Pons (tissue), 1 donor: Measurements from ENCODE around the gene KRT3.
"Not testable (repeated sequence)": the region's sequence is repeated elsewhere in the genome, so short reads cannot be mapped to it uniquely, and the experiment has no call there.

Experiments used
- DNase-seq: peaks from one replicate; pipeline ENCODE4 v3.0.0-alpha.2; 2016; ENCODE audit warnings: low spot score

KRT3 gene

DNA sequence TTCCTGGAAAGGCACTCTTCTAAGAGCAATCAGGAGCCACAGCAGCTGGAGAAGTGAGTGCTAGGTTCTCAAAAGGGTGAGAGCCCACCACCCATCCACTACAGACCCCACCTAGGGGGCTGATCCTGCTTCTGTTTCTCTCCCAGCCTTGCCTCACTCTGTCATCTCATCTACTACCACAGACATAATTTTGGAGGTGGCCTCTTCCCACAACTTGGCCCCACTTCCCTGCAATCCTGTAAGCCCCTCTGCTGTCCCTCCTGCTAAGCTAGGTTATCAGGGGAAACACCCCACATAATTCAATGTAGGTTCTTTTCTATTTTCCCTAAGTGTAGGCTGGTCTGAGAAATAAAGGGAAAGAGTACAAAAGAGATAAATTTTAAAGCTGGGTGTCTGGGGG, 35.3 kb downstream of the KRT3 start:
- no peak for DNase-seq

DNA sequence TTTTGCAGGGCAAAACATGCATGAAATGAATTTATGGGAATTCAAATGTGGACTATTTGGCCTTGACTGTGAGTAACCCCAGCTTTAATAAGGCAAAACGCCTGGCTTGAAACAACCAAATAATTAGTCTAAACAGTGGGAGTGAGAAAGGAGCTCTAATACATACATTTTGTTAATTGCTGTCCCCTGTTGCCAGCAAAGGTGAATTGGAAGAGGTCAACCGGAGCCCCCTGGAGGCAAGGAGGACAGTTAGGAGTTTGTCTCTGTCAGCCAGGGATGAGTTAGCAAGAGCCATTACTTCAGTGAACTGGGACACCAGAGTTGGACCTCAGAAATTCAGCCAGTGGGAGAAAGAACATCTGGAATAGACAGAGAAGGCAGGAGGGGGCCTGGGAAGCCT, 36.2 kb downstream of the KRT3 start:
- no peak for DNase-seq

DNA sequence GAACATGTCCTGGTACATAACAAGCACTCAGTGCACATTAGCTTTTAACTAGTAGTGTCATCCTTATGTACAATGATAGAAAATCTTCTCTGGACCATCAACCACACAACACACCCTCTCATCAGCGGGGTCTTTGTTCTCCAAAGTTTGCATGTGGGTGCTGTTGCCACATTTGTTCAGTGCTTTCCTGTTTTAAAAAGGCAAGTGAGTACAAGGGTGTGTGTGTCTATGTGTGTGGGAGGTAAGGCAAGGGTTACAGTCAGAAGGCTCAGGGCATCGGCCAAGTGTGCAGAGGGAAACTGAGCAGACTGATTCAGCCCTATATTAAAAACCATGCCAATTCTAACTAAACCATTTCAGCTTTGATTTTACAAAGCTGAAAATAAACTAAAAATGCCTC, 36.7 kb downstream of the KRT3 start:
- DNase-seq = no peak

DNA sequence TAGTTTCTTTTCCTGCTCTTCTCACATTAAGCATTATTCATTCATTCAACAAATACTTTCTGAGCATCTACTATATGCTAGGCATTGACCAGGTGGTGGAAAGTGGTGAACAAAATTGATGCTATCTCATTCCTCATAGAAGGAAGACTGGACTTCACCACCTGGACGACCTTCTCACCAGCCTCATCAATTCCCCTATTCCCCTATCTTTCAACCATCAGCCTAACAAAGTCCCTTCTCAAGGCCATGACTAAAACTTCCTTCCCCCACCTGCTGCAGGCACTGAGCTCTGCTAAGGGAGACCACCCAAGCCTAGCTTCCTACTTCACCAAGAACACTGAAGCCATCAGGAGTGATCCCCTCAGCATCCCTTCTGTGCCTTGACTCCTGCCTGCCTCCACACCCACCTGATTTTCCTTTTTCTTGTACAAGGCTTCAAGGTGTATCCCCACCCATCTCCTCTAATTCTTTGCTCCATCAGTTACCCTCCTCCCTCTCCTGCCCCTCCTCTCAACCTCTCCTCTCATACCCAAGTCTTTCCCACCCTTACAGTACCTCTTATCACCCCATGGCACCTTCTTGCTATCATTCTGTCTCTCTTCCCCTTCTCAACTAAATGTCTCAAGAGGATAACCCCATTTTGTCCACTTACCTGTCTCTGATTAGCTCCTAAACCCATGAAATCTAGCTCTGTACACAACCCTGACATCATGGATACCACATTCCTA, 38.3 kb downstream of the KRT3 start:
- no peak for DNase-seq

DNA sequence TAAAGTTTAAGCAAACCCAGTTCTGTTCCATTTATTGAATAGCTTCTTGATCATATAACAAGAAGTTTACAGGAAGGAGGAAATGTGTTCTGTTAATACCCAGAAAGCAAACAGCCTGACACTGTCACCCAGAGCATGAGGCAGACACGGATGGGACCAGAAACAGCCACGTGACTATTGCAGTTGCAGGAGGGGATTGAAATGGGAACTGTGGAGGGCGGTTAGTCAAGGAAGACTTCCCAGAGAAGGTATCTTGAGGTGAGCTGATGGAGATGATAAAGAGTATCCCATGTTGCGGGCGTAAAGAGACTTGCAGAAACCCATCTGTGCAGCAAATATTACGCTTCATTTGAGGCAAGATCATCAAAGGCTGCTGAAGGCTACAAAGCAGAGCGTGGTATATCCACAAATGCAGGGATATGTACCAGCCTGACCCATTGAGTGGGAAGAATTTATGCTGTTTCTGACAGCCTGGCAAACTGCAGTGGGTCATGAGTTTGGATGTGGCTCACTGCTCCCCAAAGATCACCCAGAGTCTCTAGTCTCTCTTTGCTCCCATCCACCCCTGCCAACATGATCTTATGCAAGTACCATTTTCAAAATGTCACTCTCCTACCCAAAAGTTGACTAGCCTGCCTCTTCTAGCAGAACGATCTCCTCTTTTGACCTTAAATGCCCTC, 39.5 kb downstream of the KRT3 start:
- DNase-seq = no peak

DNA sequence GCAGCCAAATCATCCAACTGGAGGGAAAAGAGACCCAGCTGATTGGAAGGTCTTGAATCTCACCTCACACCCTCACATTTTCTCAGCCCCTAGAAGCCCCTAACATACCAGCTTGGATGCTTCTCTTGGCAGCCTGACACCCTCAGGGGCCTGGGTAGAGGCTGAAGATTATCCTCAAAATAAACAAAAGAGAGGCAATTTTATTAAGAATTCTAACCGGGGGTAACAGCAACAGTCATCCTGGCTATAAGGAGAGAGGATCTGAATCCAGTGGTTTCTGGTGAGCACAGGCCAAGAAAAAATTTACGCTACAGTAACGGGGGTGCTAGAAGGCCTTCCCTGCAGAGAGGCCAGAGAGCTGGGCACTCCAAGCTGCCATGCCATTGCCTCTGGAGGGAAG, 40.4 kb downstream of the KRT3 start:
- DNase-seq = no peak

DNA sequence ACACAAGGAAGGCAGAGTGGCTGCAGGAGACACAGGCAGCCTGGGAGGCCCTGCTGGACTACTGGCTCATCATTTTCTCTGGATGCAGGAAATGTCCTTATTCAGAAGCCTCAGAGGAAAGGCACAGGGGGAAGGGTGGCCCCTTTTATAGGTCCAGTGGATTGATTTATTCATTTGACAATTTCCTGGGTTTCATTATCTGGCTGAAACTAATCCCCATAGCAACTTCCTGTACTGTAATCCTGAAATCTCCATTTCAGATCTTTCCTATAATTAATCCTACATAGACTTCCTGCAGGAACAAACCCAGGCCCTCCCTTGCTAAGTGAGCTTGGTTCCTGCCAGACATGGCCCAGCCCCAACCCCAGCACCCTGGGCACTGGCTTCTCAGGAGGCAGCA, 41.8 kb downstream of the KRT3 start:
- DNase-seq = no peak

DNA sequence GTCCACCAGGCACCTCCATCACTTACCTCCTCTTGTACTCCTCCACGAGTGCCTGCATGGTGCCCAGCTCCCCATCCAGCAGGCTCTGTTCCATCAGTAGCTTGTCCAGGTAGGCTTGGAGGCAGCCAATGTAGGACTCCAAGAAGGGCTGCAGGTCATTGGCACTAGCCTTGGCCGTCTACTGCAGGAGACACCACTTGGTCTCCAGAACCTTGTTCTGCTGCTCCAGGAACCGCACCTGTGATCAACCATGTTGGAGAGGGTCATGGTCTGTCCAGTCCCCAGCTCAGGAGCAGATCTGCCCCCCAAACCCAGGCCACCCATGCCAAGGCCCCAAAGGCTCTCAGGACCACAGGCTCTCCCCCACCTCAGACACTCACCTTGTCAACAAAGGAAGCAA, 42.6 kb downstream of the KRT3 start:
- no peak for DNase-seq

DNA sequence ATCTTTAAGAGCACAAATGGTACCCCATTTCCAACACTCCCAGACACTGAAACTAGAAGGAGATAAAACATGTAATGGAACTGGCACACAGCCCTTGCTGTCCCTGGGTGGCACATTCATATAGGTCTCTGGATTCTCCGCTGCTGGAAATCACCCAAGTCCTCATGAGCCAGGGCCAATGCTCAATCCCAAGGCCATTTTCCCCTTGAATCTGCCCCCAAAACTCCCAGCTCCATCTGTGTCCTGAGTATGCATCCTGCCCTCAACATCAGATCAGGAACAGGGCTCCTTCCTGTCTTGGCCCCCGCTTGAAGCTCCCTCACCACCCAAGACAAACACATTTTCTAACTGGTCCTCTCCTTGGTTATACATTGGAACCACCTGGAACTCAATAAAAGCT, 43.4 kb downstream of the KRT3 start:
- DNase-seq = no peak

DNA sequence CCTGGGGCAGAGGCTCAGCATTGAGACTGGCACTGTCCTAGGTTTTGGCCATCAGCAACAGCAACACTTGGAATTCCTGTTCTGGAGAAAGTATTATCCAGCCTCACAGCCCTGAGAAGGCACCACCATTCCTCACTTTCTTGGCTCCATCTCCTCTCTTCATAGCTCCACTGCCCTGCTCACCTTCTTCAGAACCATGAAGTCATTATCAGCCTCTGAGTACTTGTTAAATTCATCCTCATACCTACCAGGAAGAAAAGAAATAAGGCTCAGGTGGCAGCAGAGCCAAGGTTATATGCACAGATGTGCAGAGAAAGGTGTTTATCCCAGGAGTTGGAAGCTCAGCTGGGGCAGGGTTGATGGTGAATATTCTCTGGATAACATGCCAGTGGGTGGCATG, 44.1 kb downstream of the KRT3 start:
- DNase-seq = no peak

DNA sequence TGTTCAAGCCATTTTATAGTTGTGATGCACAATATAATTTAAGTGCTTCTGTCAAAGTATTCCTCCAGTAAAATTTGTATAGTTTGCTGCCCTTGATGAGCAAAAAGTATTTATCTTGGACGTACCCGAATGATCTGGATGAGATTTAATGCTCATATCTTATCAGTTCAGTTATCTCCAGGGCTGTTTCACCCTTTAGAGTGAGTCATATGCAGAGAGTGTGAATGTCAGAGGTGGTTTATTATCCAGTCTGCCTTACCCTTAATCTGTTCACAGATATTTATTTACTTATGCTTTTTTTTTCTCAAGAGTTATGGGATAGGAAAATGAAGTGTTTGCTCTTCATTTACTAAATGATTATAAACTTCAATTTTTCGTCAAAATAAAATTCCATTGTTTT, 45.4 kb downstream of the KRT3 start:
- DNase-seq = not testable (repeated sequence)

DNA sequence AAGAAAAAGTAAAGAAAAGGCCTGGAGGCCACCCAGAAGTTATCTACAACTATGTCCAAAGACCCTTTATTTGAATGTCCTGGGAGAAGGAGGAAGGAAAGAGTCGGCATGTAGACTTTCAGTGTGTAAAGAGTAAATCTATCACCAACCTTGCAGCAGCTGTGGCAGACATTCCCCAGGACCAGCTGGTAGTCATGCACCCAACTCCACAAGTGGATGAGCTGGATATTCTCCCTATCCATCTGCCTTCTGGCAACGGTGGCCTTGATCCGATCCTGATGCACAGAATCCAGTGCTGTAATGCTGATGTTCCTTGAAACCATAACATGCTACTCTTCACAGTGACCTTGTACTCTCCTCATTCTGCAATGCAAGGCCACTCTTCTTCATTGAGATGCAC, 46.1 kb downstream of the KRT3 start:
- DNase-seq = no peak

DNA sequence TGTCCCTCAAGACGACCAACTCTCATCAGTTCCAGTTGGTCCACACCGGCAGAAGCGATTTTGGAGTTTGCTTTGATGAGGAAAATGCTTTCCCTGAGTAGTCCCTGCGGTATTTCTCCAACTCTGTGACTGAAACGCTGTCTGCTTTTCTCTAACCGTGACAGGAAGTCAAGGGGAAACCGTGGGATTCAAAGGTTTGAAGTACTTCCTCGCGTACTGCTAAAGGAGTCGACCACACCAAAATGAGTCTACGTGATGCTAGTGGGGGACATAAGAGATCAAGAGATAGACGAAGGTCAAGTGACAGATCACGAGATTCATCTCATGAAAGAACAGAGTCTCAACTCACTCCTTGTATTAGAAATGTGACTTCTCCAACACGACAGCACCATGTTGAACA, 47.3 kb downstream of the KRT3 start:
- no peak for DNase-seq

DNA sequence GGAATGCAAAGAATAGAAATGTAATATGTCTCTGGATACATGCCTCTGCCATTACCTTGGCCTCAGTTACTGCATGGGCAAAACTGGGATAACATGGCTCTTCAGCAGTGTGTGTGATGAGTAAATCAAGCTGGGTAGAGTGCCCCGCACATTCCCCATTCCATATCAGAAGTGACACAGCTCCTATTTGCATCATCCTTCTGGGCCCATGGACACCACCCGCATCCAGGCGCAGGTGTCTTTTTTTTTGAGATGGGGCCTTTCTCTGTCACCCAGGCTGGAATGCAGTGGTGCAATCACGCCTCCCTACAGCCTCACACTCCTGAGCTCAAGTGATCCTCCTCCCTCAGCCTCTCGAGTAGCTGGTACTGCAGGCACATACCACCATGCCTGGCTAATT, 50.4 kb downstream of the KRT3 start:
- no peak for DNase-seq

DNA sequence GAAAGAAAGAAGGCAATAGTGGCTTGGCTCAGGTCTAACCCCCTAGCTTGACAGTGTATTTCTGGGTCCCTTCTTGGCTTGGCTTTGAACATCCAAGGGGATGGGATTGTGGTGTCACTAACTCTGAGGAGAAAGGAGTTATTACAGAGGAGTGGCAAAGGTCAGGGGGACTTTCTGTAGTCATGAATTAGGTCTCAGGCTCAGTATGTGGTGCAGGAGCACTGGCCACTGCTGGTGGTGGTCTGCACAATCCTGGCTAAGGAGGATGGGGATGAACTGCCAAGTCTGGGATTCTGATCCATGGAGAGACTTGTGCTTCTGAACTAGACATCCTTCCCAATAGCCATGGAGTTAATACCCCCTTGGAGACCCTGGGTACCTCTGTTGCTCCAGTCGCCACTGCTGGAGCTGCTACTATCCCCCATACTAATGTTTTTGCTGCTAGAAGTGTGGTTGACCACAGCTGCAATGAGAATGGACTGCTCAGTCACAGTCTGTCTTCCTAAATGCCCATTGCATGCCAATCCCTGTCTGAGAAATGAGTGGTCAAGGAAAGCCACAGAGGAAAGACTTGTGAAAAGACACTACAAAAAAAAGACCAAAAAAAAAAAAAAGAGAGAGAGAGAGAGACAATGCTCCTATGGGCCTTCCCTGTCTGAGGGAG, 51.3 kb downstream of the KRT3 start:
- no peak for DNase-seq

DNA sequence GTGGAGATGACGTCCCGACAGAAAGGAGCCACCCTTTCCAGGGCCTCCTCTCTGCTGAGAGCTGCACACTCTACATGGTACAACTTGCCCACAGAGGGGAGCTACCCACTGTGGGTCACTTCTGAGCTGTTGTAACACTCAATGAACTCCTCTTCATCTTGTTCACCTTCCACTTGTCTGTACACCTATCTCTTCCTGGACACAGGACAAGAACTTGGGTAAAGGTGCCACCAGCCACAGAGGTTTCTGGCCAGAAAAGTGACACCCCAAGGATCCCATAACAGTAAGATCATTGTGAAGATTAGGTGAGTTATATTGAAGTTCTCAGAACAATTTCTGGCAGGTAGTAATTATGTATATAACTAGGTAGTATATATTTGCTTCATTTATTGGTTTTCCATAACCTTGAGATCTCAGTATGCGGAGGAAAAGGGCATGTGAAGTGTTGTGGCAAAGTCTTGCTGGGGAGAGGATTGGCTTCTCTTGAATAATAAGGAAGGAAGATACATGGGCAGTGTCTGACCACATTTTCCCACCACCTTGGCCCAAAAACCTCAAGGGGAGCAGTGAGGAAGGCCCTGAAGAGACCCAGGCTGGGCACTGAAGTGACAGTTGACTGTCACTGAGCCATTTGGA, 53.0 kb downstream of the KRT3 start:
- no peak for DNase-seq

DNA sequence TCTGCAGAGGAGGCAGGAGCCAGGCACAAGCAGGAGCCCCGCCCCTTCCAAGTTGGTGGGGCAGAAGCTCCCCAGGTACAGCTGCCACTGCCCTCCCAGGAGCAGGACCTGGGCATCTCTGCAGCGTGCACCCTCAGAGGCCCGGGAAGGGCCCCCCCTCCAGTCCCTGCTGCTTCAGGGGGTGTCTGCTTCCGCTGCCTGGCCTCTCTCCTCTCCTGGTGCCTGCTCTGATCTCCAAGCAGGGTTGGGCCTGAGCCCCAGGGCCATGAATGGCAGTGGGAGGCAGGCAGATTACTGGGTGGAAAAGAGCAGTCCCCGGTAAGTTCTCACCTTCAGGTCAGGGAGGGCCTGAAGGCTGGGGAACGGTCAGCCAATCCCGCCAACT, 53.7 kb downstream of the KRT3 start:
- DNase-seq = no peak

DNA sequence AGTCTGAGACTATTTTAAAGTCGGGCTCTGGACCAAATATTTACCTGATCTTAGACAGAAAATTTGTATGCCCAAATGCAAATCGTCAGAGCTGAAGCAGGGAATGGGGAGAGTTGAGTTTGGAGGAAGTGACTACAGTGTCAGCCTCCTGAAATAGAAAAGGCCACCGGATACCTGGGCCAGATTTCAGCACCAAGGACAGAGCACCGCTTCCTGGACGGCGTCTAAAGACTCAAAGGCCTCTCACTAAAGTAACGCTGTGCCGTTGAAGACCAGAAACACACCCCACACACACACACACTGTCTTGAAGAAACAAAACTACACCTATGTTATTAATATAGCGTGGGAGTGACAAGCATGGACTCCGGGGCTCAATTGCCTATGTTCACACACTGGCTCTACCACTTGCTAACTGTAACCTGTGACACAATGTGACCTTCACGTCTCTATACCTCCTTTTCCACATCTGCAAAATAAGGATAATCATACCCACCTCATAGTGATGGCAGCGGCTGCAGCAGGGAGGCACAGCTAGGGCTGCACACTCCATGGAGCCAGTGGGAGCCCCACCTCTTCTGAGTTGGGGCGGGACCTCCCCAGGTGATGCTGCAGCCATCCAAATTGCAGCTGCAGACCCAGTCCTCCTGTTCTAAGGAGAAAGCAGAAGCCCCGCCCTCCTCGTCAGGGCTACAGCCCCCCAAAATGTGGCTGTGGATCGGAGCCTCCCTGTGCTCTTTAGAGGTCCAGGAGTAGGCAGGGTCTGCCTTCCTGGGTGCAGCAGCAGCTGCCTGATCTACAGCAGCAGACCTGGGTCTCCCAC, 54.3 kb downstream of the KRT3 start:
- DNase-seq = no peak

DNA sequence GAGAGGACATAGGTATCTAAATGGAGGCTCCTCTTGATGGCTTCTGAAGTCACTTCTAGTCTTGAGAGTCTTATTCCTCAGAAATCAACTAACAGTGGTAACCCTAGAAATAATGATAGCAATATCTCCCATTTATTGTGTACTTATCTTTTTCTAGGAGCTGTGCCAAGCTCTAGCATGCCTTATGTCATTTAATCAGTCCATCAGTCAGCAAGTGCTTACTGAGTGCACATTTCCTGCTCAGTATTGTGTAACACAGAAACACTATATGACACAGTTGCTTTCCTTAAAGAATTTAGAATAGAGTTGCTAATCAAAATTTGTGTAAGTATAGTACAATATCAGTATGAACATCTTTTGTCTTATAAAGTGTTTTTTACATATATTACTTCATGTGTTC, 55.3 kb downstream of the KRT3 start:
- DNase-seq = no peak

DNA sequence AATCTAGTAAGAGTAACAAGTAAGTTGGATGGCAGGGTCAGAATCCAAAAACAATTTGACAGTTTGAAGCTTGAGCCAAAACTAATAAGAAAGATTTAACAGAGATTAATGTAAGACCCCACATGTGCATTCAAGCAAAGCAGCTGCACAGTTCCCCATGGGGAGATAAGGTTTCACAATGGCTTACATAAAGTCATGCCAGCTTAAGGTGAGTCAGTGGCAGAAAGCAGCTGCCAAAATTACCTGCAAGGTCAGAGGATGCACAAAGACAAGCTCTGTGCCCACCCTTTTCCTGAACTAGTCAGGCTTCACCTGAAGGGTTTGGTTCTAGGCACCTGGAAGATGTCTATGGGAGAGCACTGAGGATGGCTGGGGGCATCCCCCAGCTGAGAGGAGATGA, 56.0 kb downstream of the KRT3 start:
- DNase-seq = no peak
